Stimulated activated CD8-positive, alpha-beta memory T cell treated with anti-CD3 and anti-CD28 coated beads, Interleukin-4, amount 100 ng/mL, for 24 hours (primary cell): ENCODE results near the gene ABLIM2.

Experiments
- DNase-seq: peaks from one replicate; pipeline ENCODE4 v3.0.0-alpha.2; 2020; ENCODE audit warnings: low read depth

ABLIM2 gene

GRCh38 chr4:8047837-8048678 lies 110.6 kb downstream of the ABLIM2 start:
- no peak for DNase-seq

GRCh38 chr4:8046925-8047541 lies 111.6 kb downstream of the ABLIM2 start:
- DNase-seq: peak; percentile 34

GRCh38 chr4:8045909-8046308 lies 112.7 kb downstream of the ABLIM2 start:
- no peak for DNase-seq

GRCh38 chr4:8044699-8045098 lies 113.9 kb downstream of the ABLIM2 start:
- no peak for DNase-seq

- no peak for DNase-seq
Measured at GRCh38 chr4:8044244-8044643, 114.4 kb downstream of the ABLIM2 start.

- no peak for DNase-seq
Measured at GRCh38 chr4:8043596-8043995, 115.0 kb downstream of the ABLIM2 start.

- no peak for DNase-seq
Measured at GRCh38 chr4:8041868-8042267, 116.7 kb downstream of the ABLIM2 start.

- DNase-seq: no peak
Measured at GRCh38 chr4:8041172-8041571, 117.4 kb downstream of the ABLIM2 start.

- no peak for DNase-seq
Measured at GRCh38 chr4:8040607-8041006, 118.0 kb downstream of the ABLIM2 start.

- no peak for DNase-seq
Measured at GRCh38 chr4:8039853-8040252, 118.8 kb downstream of the ABLIM2 start.

- DNase-seq: no peak
Measured at GRCh38 chr4:8039290-8039689, 119.3 kb downstream of the ABLIM2 start.

GRCh38 chr4:8038719-8039251 lies 119.8 kb downstream of the ABLIM2 start:
- DNase-seq: no peak

- DNase-seq: no peak
Measured at GRCh38 chr4:8038083-8038482, 120.5 kb downstream of the ABLIM2 start.

GRCh38 chr4:8037150-8037769 lies 121.4 kb downstream of the ABLIM2 start:
- no peak for DNase-seq

GRCh38 chr4:8035371-8035780 lies 123.2 kb downstream of the ABLIM2 start:
- no peak for DNase-seq

- no peak for DNase-seq
Measured at GRCh38 chr4:8033829-8034528, 124.6 kb downstream of the ABLIM2 start.

- no peak for DNase-seq
Measured at GRCh38 chr4:8033067-8033755, 125.4 kb downstream of the ABLIM2 start.

- DNase-seq: no peak
Measured at GRCh38 chr4:8032381-8032780, 126.2 kb downstream of the ABLIM2 start.

GRCh38 chr4:8030121-8030781 lies 128.4 kb downstream of the ABLIM2 start:
- DNase-seq: no peak

GRCh38 chr4:8029689-8030088 lies 128.9 kb downstream of the ABLIM2 start:
- DNase-seq: no peak
